Skeletal muscle satellite cell (primary cell): ENCODE data around the gene C3orf18. TPM values are rescaled to one million over a fixed set of nuclear protein-coding genes. Genes with fewer than 3 reads are reported as not detected.

Source experiments
- H3K27me3 ChIP-seq: 2 replicates; pipeline ENCODE4 v1.7.0; 2013; ENCODE audit warnings: low read length; ENCODE audit not compliant: control insufficient read depth, insufficient read depth
- H3K36me3 ChIP-seq: 2 replicates; pipeline ENCODE4 v1.7.0; 2013; ENCODE audit warnings: mild to moderate bottlenecking, control low read depth, low read length; ENCODE audit not compliant: insufficient read depth
- H3K4me1 ChIP-seq: 2 replicates; pipeline ENCODE4 v1.7.0; 2013; ENCODE audit warnings: low read length; ENCODE audit not compliant: control insufficient read depth, insufficient read depth
- H3K4me2 ChIP-seq: 2 replicates; pipeline ENCODE4 v1.7.0; 2013; ENCODE audit warnings: mild to moderate bottlenecking, low read length
- H3K4me3 ChIP-seq: 2 replicates; pipeline ENCODE4 v1.7.0; 2013; ENCODE audit warnings: low read length
- H3K9ac ChIP-seq: 2 replicates; pipeline ENCODE4 v1.7.0; 2013; ENCODE audit warnings: mild to moderate bottlenecking, low read depth, low read length, moderate library complexity
- H3K9me3 ChIP-seq: replicated peaks from 2 replicates; pipeline ENCODE4 v1.7.0; 2013; ENCODE audit warnings: mild to moderate bottlenecking, control low read depth, low read length
- total RNA-seq: library from RNA; depleted of rRNA; stranded (reverse); fragments of >200 nt; gene quantifications from 2 replicates; pipeline ENCODE4 v1.2.3, GENCODE V29; 2012; rRNA removed

The C3orf18 gene
- 6.8 and 7.6 TPM in 2 replicates for total RNA-seq

DNA sequence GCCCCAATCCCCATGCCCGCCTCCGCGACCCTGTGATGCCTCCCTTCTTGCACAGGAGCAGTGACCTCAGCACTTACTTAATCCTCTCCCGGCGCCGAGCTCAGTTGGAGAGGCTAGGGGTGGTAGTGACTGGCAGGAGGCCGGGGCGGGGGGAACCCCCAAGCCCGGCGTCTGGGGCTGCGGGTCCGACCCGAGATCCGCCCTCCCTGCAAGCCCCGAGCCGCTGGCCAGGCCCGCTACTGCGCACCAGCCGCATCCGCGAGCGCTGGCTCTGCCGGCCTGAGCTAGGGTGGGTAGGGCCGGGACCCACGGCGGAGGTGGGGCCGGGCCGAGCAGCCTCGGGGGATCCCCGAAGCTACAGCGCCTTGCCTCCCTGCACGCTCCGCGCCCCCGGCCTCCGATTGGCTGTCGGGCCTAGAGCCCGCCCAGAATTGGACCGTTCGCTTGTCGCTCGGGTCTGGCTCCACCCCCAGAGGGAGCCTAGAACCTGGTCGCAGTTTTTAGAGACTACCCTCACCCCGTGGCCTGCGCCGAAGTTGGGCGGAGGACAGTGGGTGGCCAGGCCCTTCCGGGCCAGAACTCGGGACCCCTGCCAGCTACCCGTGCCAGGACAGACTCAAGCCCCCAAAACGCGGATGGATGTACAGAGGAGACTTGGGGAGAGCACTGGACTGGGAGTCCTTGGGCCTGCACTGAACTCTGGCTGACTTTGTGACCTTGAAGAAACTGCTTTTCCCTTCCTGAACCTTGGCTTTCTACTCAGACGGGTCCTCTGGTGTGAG, at the start of gene C3orf18:
C3orf18 (minus strand) TSS at position 362 of the 782 bp plus-strand sequence. CDS start 2,048 bp downstream, outside the sequence.
- H3K36me3 ChIP-seq, result peaks cover 2% of the 10 kb centered on the region
- peaks cover 33% of the 10 kb centered on the region for H3K4me1 ChIP-seq
- H3K4me2 ChIP-seq, result peak within 1 kb of the TSS; percentile 93
- H3K9me3 ChIP-seq, result no peaks in the 10 kb centered on the region
- H3K9ac ChIP-seq, result peak within 1 kb of the TSS; percentile 92
- H3K27me3 ChIP-seq, result no peaks in the 10 kb centered on the region
- H3K4me3 ChIP-seq, result peak within 1 kb of the TSS; percentile 90

DNA sequence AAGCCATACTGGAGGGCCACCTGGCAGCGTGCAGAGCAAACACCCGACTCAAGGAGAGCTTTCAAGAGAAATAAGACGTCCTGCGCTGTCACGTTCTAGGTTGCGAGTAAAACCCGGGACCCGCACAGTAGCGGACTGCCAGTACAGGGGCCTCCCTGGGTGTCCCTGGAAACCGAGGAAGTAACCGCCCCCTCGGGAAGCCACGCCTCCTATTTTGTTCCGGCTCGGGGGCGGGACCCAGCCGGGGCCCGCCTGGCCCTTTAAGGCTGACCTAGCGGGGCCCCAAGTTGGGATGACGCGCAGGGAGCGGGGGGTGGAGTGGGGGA, 49.2 kb upstream of the C3orf18 start:
- Histone ChIP-seq H3K4me1 (peaks cover 47% of the 10 kb centered on the region), H3K9ac (peak overlapping the region; percentile 48)

DNA sequence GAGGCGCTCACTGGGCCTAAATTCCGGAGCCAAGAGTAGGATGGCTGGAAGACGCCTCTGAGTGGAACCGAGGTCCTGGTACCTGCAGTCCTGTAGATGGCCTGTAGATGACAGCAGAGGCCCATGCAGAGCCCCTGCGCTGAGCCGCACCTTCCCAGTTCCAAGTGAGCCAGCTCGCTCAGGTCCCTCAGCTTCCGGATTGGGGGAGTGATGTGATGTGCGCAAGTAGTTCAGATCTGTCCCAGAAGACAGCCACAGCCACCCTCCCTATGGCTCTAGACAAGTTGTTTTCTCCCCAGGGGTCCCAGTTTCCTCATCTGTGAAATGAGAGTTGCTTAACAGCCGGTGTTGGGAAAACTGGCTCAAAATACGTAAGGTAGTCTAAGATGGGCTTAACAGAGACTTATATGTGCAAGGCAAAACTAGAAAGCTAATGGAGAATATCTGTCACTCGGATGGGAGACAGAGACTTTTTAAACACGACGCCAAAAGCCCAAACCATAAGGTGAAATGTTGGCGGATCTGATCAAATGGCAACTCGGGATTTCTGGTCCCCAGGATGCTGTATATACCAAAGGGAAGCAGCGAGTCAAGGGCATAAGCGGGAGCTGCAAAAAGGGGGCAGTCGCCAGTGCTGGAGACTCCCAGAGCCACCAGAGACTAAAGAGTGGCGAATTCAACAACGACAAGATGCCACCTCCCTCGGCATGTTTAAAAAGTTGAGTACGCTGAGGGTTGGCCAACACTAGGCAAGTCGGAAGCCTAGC, 48.6 kb upstream of the C3orf18 start:
- Histone ChIP-seq H3K4me3 (peak overlapping the region; percentile 85), H3K4me1 (peaks cover 50% of the 10 kb centered on the region), H3K36me3 (no peaks in the 10 kb centered on the region), H3K4me2 (peak overlapping the region; percentile 98), H3K9ac (peak overlapping the region; percentile 48), H3K27me3 (no peaks in the 10 kb centered on the region), H3K9me3 (no peaks in the 10 kb centered on the region)

More for the DNA sequence above, 49.2 kb upstream of the C3orf18 start:
- Histone ChIP-seq H3K36me3 (no peaks in the 10 kb centered on the region), H3K4me2 (peak overlapping the region; percentile 98), H3K27me3 (no peaks in the 10 kb centered on the region), H3K4me3 (peak overlapping the region; percentile 85), H3K9me3 (no peaks in the 10 kb centered on the region)

DNA sequence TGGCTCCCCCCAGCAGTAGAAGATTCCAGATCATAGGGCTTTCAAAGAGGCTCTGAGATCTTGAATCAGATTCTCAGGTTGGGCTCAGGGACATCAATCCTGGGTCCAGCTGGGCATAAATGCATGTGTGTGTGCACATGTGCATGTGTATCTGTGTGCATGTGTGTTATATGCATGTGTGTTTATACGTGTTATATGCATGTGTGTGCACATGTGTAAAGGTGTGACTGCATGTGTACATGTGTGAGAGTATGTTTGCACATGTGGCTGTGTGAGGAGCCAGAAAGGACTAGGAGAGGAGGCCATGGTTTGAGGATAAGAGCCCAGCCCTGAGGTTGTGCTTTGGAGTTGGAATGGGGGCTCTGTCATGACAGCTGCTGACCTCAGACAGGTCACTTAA, 47.6 kb upstream of the C3orf18 start:
- H3K9ac ChIP-seq, result no peak overlapping the region
- H3K4me3 ChIP-seq, result no peak overlapping the region
- no peaks in the 10 kb centered on the region for H3K36me3 ChIP-seq
- no peak overlapping the region for H3K4me2 ChIP-seq
- no peaks in the 10 kb centered on the region for H3K27me3 ChIP-seq
- H3K4me1 ChIP-seq, result peaks cover 45% of the 10 kb centered on the region
- H3K9me3 ChIP-seq, result no peaks in the 10 kb centered on the region

DNA sequence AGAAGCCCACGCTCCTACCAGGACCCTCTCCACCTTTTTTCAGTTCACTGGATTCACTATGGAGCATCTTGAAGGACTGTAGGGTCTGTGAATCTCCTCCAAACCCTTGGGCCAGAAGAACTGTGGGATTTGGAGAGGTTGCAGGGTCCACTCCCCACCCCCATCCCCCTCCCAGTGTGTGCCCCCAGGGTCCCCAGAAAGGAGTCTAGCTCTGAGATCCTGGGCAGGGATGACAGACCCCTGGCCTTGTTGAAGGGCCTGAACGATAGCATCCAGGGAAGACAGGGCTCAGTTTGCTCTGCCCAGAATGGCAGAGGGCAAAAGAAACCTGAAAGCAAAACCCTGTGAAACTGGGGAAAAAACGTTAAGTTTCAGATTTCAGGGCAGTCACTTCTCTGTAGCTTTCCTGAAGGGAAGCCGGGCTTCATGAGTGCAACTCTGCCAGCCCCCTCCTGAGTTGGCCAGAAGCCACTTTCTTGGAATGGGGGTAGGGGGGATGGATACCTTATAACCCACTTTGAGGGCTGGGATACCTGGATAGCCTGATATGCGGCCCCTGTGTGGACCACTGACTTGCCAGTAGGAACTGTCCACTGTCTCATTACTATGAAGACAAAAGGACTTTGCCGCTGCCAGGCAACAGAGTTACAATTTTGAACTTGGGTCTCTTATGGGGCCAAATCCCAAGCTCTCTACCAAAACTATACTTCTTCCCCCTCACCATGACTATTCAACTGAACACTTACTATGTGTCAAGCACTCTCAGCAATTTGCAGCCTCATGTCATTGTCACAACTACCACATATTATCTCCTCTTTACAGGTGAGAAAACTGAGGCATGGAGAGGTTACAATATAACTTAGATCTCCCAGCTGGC, 45.7 kb upstream of the C3orf18 start:
- peak overlapping the region; percentile 99 for H3K4me2 ChIP-seq
- H3K9me3 ChIP-seq, result no peaks in the 10 kb centered on the region
- H3K4me3 ChIP-seq, result no peak overlapping the region
- no peak overlapping the region for H3K9ac ChIP-seq
- peaks cover 30% of the 10 kb centered on the region for H3K4me1 ChIP-seq
- no peaks in the 10 kb centered on the region for H3K27me3 ChIP-seq
- H3K36me3 ChIP-seq, result no peaks in the 10 kb centered on the region

GRCh38 chr3:50612234-50612882, 44.8 kb upstream of the C3orf18 start:
- Histone ChIP-seq H3K4me3 (peak overlapping the region; percentile 81), H3K4me2 (peak overlapping the region; percentile 99), H3K27me3 (no peaks in the 10 kb centered on the region), H3K36me3 (no peaks in the 10 kb centered on the region), H3K9me3 (no peaks in the 10 kb centered on the region), H3K4me1 (peaks cover 23% of the 10 kb centered on the region), H3K9ac (peak overlapping the region; percentile 75)

GRCh38 chr3:50611464-50612233, 44.1 kb upstream of the C3orf18 start, which contains the start of gene CISH:
CISH (minus strand) TSS chr3:50611774; CDS start chr3:50611650, 124 bp downstream.
- Histone ChIP-seq H3K4me2 (peak within 1 kb of the TSS; percentile 99), H3K9ac (peak within 1 kb of the TSS; percentile 75), H3K36me3 (no peaks in the 10 kb centered on the region), H3K9me3 (no peaks in the 10 kb centered on the region), H3K27me3 (no peaks in the 10 kb centered on the region), H3K4me3 (peak within 1 kb of the TSS; percentile 81), H3K4me1 (peaks cover 22% of the 10 kb centered on the region)

DNA sequence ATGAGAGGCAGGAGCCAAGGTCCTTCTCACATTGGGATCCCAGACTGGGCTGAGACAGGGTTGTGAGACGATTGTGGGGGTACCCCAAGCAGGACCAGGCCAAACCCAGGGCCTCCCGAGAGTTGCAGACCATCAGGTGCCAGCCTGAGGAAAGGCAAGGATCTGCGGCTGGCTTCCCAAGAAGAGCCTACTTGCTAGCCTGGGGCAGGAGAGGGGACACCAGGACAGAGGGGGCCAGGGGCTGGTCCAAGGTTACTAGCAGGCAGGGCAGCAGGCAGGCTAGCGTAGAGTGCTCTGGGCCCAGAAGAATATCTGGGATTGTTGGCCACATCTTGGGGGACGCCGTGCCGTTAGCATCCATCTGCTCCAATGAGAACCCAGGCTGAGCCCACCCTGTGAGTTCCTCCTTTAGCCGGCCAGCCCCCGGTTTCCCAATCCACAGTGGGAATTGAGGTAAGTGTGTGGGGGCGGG, 43.5 kb upstream of the C3orf18 start:
- Histone ChIP-seq H3K27me3 (no peaks in the 10 kb centered on the region), H3K4me3 (peak overlapping the region; percentile 81), H3K9me3 (no peaks in the 10 kb centered on the region), H3K4me1 (peaks cover 16% of the 10 kb centered on the region), H3K9ac (peak overlapping the region; percentile 75), H3K36me3 (no peaks in the 10 kb centered on the region), H3K4me2 (peak overlapping the region; percentile 99)

GRCh38 chr3:50610181-50610971, 42.8 kb upstream of the C3orf18 start:
- Histone ChIP-seq H3K36me3 (no peaks in the 10 kb centered on the region), H3K9me3 (no peaks in the 10 kb centered on the region), H3K27me3 (no peaks in the 10 kb centered on the region), H3K9ac (no peak overlapping the region), H3K4me2 (peak overlapping the region; percentile 99), H3K4me3 (peak overlapping the region; percentile 81), H3K4me1 (peaks cover 16% of the 10 kb centered on the region)

- Histone ChIP-seq H3K4me2 (no peak overlapping the region), H3K4me1 (peaks cover 16% of the 10 kb centered on the region), H3K9me3 (no peaks in the 10 kb centered on the region), H3K36me3 (no peaks in the 10 kb centered on the region), H3K9ac (no peak overlapping the region), H3K4me3 (no peak overlapping the region), H3K27me3 (no peaks in the 10 kb centered on the region)
These were observed 42.2 kb upstream of the C3orf18 start for GRCh38 chr3:50609763-50610085.
